Liver (tissue), 9 donors: Measurements from ENCODE around the gene PSMD1. TPM values are rescaled to one million over a fixed set of nuclear protein-coding genes. Genes with fewer than 3 reads are reported as not detected.
"Not testable (repeated sequence)": the region's sequence is repeated elsewhere in the genome, so short reads cannot be mapped to it uniquely, and the experiment has no call there.

Experiments
- DNase-seq: peaks from one replicate; pipeline ENCODE4 v3.0.0-alpha.2; 2017; ENCODE audit warnings: low spot score
- H3K27ac ChIP-seq, 2 donors: one replicate each; pipeline ENCODE4 v1.7.0; 2013; ENCODE audit warnings: inconsistent platforms in 2 of 2, low read length in 2 of 2, control low read depth in 1 of 2, low read depth in 1 of 2, mild to moderate bottlenecking in 1 of 2
- H3K27me3 ChIP-seq, 4 donors: one replicate each; pipeline versions ENCODE4 v1.6.1 to v1.7.0; 2013; ENCODE audit warnings: low read length in 3 of 4, inconsistent platforms in 1 of 4, mild to moderate bottlenecking in 1 of 4, moderate library complexity in 1 of 4; ENCODE audit not compliant: control insufficient read depth in 4 of 4, insufficient read depth in 4 of 4
- H3K36me3 ChIP-seq, 4 donors: one replicate each; pipeline versions ENCODE4 v1.6.1 to v1.7.0; 2013; ENCODE audit warnings: low read length in 3 of 4, mild to moderate bottlenecking in 3 of 4, low read depth in 1 of 4, moderate library complexity in 1 of 4; ENCODE audit not compliant: control insufficient read depth in 4 of 4, insufficient read depth in 3 of 4
- H3K4me1 ChIP-seq, 4 donors: one replicate each; pipeline versions ENCODE4 v1.6.1 to v1.7.0; 2013; ENCODE audit warnings: low read length in 3 of 4, mild to moderate bottlenecking in 3 of 4, moderate library complexity in 1 of 4; ENCODE audit not compliant: control insufficient read depth in 4 of 4, insufficient read depth in 4 of 4
- H3K4me3 ChIP-seq, 3 donors: one replicate each; pipeline versions ENCODE4 v1.6.1 to v1.7.0; 2013; ENCODE audit warnings: low read length in 3 of 3, control low read depth in 1 of 3, low read depth in 1 of 3, mild to moderate bottlenecking in 1 of 3
- H3K9ac ChIP-seq, 2 donors: one replicate each; pipeline ENCODE4 v1.7.0; 2013; ENCODE audit warnings: low read length in 2 of 2, mild to moderate bottlenecking in 2 of 2, moderate library complexity in 2 of 2, control low read depth in 1 of 2, low read depth in 1 of 2
- H3K9me3 ChIP-seq, 4 donors: one replicate each; pipeline versions ENCODE4 v1.6.1 to v1.7.0; 2013; ENCODE audit warnings: low read length in 3 of 4; ENCODE audit not compliant: control insufficient read depth in 4 of 4
- EGR1 ChIP-seq, 2 donors: IDR thresholded peaks; 2 replicates each; pipeline ENCODE4 v1.6.1; 2016 to 2018; ENCODE audit warnings: antibody characterized with exemption in 2 of 2, low read depth in 2 of 2
- FOXA1 ChIP-seq: IDR thresholded peaks from 2 replicates; pipeline ENCODE4 v1.6.1; 2016; ENCODE audit warnings: antibody characterized with exemption
- FOXA2 ChIP-seq: IDR thresholded peaks from 2 replicates; pipeline ENCODE4 v1.6.1; 2016; ENCODE audit warnings: antibody characterized with exemption
- GABPA ChIP-seq, 2 donors: IDR thresholded peaks in 1 of 2; conservative IDR thresholded peaks in 1 of 2; 2 replicates each; pipeline ENCODE4 v1.6.1; 2016; ENCODE audit warnings: antibody characterized with exemption in 2 of 2, mild to moderate bottlenecking in 1 of 2, moderate library complexity in 1 of 2
- HNF4A ChIP-seq, 2 donors: conservative IDR thresholded peaks; 2 replicates each; pipeline ENCODE4 v1.6.1; 2016; ENCODE audit warnings: antibody characterized with exemption in 2 of 2, mild to moderate bottlenecking in 2 of 2
- HNF4G ChIP-seq: IDR thresholded peaks from 2 replicates; pipeline ENCODE4 v1.6.1; 2016; ENCODE audit warnings: antibody characterized with exemption
- JUND ChIP-seq, 2 donors: IDR thresholded peaks; 2 replicates each; pipeline ENCODE4 v1.6.1; 2016; ENCODE audit warnings: antibody characterized with exemption in 2 of 2
- NR2F2 ChIP-seq: IDR thresholded peaks from 2 replicates; pipeline ENCODE4 v1.6.1; 2016; ENCODE audit warnings: antibody characterized with exemption
- RAD21 ChIP-seq, 2 donors: IDR thresholded peaks; 2 replicates each; pipeline ENCODE4 v1.6.1; 2016; ENCODE audit warnings: antibody characterized with exemption in 2 of 2, mild to moderate bottlenecking in 2 of 2
- RXRA ChIP-seq, 2 donors: IDR thresholded peaks; 2 replicates each; pipeline ENCODE4 v1.6.1; 2017 to 2018; ENCODE audit warnings: antibody characterized with exemption in 2 of 2, mild to moderate bottlenecking in 1 of 2
- SP1 ChIP-seq: IDR thresholded peaks from 2 replicates; pipeline ENCODE4 v1.6.1; 2018; ENCODE audit warnings: antibody characterized with exemption, mild to moderate bottlenecking
- TAF1 ChIP-seq: conservative IDR thresholded peaks from 2 replicates; pipeline ENCODE4 v1.6.1; 2016; ENCODE audit warnings: antibody characterized with exemption, mild to moderate bottlenecking
- YY1 ChIP-seq: IDR thresholded peaks from 2 replicates; pipeline ENCODE4 v1.6.1; 2016; ENCODE audit warnings: antibody characterized with exemption, mild to moderate bottlenecking
- WGBS: extraction: QIAGEN DNeasy Blood & Tissue Kit; methylation state at CpG from one replicate; pipeline ENCODE4 v1.1.7; 2013; 5-methylcytosine and 5-hydroxymethylcytosine counted together
- polyA plus RNA-seq, 2 donors: library from polyadenylated mRNA; stranded (reverse) in 1 of 2; unstranded in 1 of 2; fragments of 200-250 nt in 1 of 2; fragments of >200 nt in 1 of 2; fragmentation: Nextera tagmentation in 1 of 2; extraction: Ambion mirVana in 1 of 2; gene quantifications; one replicate each; pipeline versions ENCODE4 v1.2.1 to v1.2.3, GENCODE V29; 2013 to 2015
- total RNA-seq, 2 donors: library from RNA; depleted of rRNA; stranded (reverse); fragments of >200 nt; gene quantifications; one replicate each; pipeline ENCODE4 v1.2.3, GENCODE V29; 2014
- TF ChIP-seq, protein P1 (sequence below): IDR thresholded peaks from 2 replicates; pipeline ENCODE4 v1.6.1; 2016; ENCODE audit warnings: antibody characterized with exemption
- TF ChIP-seq, protein P2 (sequence below): fragments of 150-350 bp; IDR thresholded peaks from 2 replicates; pipeline ENCODE4 v1.5.1; 2017; ENCODE audit warnings: improper control_type of control experiment, low read depth, low read length; ENCODE audit not compliant: missing input control
- TF ChIP-seq, protein P3 (sequence below): IDR thresholded peaks from 2 replicates; pipeline ENCODE4 v1.6.1; 2016; ENCODE audit warnings: antibody characterized with exemption
- TF ChIP-seq, protein P4 (sequence below): IDR thresholded peaks from 2 replicates; pipeline ENCODE4 v1.6.1; 2016; ENCODE audit warnings: antibody characterized with exemption, mild to moderate bottlenecking
- TF ChIP-seq, protein P5 (sequence below): IDR thresholded peaks from 2 replicates; pipeline ENCODE4 v1.6.1; 2016; ENCODE audit warnings: antibody characterized with exemption
- donor health status: healthy.
- donor health status: healthy.
- donor health status: healthy.
- donor health status: healthy.
- donor health status: healthy.

Gene PSMD1
- total and polyA plus RNA-seq, 4 donors, result 31.7 to 83.3 (median 68.1) TPM

DNA sequence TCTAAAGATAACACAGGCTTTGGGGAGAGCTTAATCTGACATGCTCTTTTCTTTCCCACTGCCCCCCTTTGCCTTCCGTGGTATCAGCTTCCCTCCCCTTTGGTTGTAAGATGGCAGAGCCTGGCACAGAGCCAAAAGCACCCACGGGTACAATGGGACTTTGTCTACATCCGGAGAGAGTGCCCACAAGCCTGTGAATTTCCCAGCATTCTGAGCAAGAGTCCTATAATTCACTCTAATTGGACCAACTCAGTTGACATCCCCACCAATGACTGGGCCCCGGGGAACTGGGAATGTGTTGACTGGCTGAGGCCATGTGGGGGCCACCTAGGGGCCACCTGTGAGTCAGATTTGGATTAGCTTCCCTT lies 39.5 kb upstream of the PSMD1 start (continued):
- TF ChIP-seq, protein P1, sequence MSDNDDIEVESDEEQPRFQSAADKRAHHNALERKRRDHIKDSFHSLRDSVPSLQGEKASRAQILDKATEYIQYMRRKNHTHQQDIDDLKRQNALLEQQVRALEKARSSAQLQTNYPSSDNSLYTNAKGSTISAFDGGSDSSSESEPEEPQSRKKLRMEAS, result no peak
- TF ChIP-seq RAD21 (IDR thresholded peaks at IDR 0.05), result no peak
- TF ChIP-seq YY1, result no peak

DNA sequence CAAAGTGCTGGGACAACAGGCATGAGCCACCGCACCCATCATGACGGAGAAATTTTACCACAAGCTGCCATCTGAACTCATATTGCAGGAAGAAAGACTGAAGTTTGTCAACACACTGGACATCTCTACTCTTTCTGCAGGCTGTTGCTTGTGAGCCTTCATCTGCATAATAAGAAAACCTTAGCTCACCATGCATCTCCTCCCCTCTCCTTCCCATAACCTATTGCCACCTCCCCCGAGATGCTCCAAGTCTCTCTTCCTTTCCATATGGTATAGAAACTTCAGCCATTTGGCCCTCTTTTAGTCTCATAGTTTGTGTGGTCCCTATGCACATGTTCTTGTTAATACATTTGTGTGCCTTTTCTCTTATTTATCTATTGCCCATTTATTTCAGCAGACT lies 38.5 kb upstream of the PSMD1 start:
- Histone ChIP-seq H3K9ac (no peak overlapping the region), H3K4me3 (no peak overlapping the region), H3K27ac (no peak overlapping the region), H3K9me3 (no peaks in the 10 kb centered on the region), H3K27me3 (no peaks in the 10 kb centered on the region), H3K4me1 (peaks cover 0 to 4% (median 1%) of the 10 kb centered on the region in 4 donors), H3K36me3 (no peaks in the 10 kb centered on the region)
- WGBS, result 93% methylated on average over 3 of the region's 3 CpGs
- TF ChIP-seq, protein P2, sequence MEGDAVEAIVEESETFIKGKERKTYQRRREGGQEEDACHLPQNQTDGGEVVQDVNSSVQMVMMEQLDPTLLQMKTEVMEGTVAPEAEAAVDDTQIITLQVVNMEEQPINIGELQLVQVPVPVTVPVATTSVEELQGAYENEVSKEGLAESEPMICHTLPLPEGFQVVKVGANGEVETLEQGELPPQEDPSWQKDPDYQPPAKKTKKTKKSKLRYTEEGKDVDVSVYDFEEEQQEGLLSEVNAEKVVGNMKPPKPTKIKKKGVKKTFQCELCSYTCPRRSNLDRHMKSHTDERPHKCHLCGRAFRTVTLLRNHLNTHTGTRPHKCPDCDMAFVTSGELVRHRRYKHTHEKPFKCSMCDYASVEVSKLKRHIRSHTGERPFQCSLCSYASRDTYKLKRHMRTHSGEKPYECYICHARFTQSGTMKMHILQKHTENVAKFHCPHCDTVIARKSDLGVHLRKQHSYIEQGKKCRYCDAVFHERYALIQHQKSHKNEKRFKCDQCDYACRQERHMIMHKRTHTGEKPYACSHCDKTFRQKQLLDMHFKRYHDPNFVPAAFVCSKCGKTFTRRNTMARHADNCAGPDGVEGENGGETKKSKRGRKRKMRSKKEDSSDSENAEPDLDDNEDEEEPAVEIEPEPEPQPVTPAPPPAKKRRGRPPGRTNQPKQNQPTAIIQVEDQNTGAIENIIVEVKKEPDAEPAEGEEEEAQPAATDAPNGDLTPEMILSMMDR, result no peak
- TF ChIP-seq, protein P3, sequence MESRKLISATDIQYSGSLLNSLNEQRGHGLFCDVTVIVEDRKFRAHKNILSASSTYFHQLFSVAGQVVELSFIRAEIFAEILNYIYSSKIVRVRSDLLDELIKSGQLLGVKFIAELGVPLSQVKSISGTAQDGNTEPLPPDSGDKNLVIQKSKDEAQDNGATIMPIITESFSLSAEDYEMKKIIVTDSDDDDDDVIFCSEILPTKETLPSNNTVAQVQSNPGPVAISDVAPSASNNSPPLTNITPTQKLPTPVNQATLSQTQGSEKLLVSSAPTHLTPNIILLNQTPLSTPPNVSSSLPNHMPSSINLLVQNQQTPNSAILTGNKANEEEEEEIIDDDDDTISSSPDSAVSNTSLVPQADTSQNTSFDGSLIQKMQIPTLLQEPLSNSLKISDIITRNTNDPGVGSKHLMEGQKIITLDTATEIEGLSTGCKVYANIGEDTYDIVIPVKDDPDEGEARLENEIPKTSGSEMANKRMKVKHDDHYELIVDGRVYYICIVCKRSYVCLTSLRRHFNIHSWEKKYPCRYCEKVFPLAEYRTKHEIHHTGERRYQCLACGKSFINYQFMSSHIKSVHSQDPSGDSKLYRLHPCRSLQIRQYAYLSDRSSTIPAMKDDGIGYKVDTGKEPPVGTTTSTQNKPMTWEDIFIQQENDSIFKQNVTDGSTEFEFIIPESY, result no peak
- TF ChIP-seq HNF4G (no peak), NR2F2 (no peak), HNF4A (conservative IDR thresholded peaks at IDR 0.05) (no peak), RXRA (IDR thresholded peaks at IDR 0.05) (no peak), GABPA (IDR thresholded peaks at IDR 0.05 in 1 of 2, conservative IDR thresholded peaks at IDR 0.05 in 1 of 2) (no peak), EGR1 (IDR thresholded peaks at IDR 0.05; ENCODE audit: low read depth in 2 of 2) (no peak), JUND (IDR thresholded peaks at IDR 0.05) (no peak), RAD21 (IDR thresholded peaks at IDR 0.05) (no peak), FOXA1 (no peak), FOXA2 (no peak), TAF1 (no peak), SP1 (no peak), YY1 (no peak)
- TF ChIP-seq, protein P4, sequence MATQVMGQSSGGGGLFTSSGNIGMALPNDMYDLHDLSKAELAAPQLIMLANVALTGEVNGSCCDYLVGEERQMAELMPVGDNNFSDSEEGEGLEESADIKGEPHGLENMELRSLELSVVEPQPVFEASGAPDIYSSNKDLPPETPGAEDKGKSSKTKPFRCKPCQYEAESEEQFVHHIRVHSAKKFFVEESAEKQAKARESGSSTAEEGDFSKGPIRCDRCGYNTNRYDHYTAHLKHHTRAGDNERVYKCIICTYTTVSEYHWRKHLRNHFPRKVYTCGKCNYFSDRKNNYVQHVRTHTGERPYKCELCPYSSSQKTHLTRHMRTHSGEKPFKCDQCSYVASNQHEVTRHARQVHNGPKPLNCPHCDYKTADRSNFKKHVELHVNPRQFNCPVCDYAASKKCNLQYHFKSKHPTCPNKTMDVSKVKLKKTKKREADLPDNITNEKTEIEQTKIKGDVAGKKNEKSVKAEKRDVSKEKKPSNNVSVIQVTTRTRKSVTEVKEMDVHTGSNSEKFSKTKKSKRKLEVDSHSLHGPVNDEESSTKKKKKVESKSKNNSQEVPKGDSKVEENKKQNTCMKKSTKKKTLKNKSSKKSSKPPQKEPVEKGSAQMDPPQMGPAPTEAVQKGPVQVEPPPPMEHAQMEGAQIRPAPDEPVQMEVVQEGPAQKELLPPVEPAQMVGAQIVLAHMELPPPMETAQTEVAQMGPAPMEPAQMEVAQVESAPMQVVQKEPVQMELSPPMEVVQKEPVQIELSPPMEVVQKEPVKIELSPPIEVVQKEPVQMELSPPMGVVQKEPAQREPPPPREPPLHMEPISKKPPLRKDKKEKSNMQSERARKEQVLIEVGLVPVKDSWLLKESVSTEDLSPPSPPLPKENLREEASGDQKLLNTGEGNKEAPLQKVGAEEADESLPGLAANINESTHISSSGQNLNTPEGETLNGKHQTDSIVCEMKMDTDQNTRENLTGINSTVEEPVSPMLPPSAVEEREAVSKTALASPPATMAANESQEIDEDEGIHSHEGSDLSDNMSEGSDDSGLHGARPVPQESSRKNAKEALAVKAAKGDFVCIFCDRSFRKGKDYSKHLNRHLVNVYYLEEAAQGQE, result no peak
- TF ChIP-seq, protein P5, sequence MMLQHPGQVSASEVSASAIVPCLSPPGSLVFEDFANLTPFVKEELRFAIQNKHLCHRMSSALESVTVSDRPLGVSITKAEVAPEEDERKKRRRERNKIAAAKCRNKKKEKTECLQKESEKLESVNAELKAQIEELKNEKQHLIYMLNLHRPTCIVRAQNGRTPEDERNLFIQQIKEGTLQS, result no peak
- TF ChIP-seq, protein P1, result no peak
- DNase-seq, result no peak

DNA sequence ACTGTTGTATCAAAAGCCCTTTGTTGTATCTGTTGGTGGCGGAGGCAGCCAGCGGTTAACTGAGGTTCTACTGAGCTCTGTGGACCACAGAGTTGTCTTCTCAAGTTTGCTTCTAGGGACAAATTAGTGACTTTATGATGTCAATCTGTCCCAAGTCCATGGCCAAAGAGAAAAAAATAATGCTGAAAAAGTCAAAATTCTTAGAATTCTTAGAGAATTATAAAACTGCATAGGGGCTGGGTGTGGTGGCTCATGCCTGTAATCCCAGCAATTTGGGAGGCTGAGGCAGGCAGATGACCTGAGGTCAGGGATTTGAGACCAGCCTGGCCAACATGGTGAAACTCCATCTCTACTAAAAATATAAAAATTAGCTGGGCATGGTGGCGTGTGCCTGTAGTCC lies 31.6 kb upstream of the PSMD1 start:
- H3K4me3 ChIP-seq, H3K36me3 ChIP-seq, H3K27ac ChIP-seq, H3K27me3 ChIP-seq, H3K9me3 ChIP-seq, H3K4me1 ChIP-seq, DNase-seq, H3K9ac ChIP-seq: not testable (repeated sequence)
- 96% methylated on average over 3 of the region's 3 CpGs for WGBS
